A673 (cell line): ENCODE results near the gene MED27. TPM values are rescaled to one million over a fixed set of nuclear protein-coding genes. Genes with fewer than 3 reads are reported as not detected.

Experiments used
- BruUV-seq: library from RNA; stranded (reverse); fragments of 400-500 nt; replicated peaks from 2 replicates; lab custom pipeline; 2021; lab: Mats Ljungman, UMichigan
- CTCF ChIA-PET: fragments of 300-600 bp; sonication (Branson Sonifier 250); formaldehyde crosslinking; loops from one replicate; lab custom pipeline; 2022; ENCODE audit warnings: antibody characterized with exemption; lab: Charles Lee
- POLR2A ChIA-PET: fragments of 300-600 bp; sonication (Branson Sonifier 250); formaldehyde crosslinking; loops from one replicate; lab custom pipeline; 2022; ENCODE audit warnings: antibody characterized with exemption; ENCODE audit not compliant: low non-redundant PET; lab: Charles Lee
- DNase-seq: peaks from one replicate; pipeline ENCODE4 v3.0.0-alpha.2; 2015; ENCODE audit warnings: low spot score
- H3K27ac ChIP-seq: fragments of 200-600 bp; sonication (generic); 2 replicates; pipeline ENCODE4 v1.5.1; 2016; ENCODE audit warnings: mixed run types, low read depth, mild to moderate bottlenecking, mixed read lengths, antibody characterized with exemption, low read length; ENCODE audit not compliant: poor library complexity, severe bottlenecking
- H3K27me3 ChIP-seq: fragments of 200-600 bp; sonication (generic); replicated peaks from 2 replicates; pipeline ENCODE4 v1.6.1; 2017; ENCODE audit warnings: mixed run types, low read depth, mild to moderate bottlenecking, mixed read lengths, antibody characterized with exemption, low read length; ENCODE audit not compliant: insufficient read depth, poor library complexity
- H3K36me3 ChIP-seq: fragments of 200-600 bp; sonication (generic); 2 replicates; pipeline ENCODE4 v1.6.1; 2016; ENCODE audit warnings: mixed run types, mild to moderate bottlenecking, mixed read lengths, antibody characterized with exemption, low read length; ENCODE audit not compliant: insufficient read depth, poor library complexity, severe bottlenecking
- H3K4me1 ChIP-seq: fragments of 200-600 bp; sonication (generic); 2 replicates; pipeline ENCODE4 v1.6.1; 2017; ENCODE audit warnings: mixed run types, mild to moderate bottlenecking, mixed read lengths, antibody characterized with exemption, low read length; ENCODE audit not compliant: insufficient read depth, poor library complexity, severe bottlenecking
- H3K4me3 ChIP-seq: fragments of 200-600 bp; sonication (generic); 2 replicates; pipeline ENCODE4 v1.5.1; 2016; ENCODE audit warnings: low read depth, mixed run types, mild to moderate bottlenecking, mixed read lengths, low read length; ENCODE audit not compliant: poor library complexity, severe bottlenecking
- H3K9me3 ChIP-seq: fragments of 200-600 bp; sonication (generic); 2 replicates; pipeline ENCODE4 v1.6.1; 2016; ENCODE audit warnings: mixed run types, low read depth, mild to moderate bottlenecking, mixed read lengths, antibody characterized with exemption, low read length; ENCODE audit not compliant: poor library complexity, severe bottlenecking
- EZH2 ChIP-seq: fragments of 200-600 bp; sonication (generic); IDR thresholded peaks from 2 replicates; pipeline ENCODE4 v1.6.1; 2017; ENCODE audit warnings: borderline replicate concordance, low read depth, mild to moderate bottlenecking, mixed read lengths, antibody characterized with exemption, low read length; ENCODE audit not compliant: poor library complexity, severe bottlenecking
- intact Hi-C: fragments of 100-400 bp; cut with micrococcal nuclease; formaldehyde crosslinking; loops from one replicate; pipeline ENCODE4 v1.10.0; 2022; ENCODE audit not compliant: unreplicated experiment
- total RNA-seq: library from RNA; stranded (reverse); gene quantifications from 2 replicates; pipeline ENCODE4 v1.2.3, GENCODE V29; 2021
- TF ChIP-seq, protein P1 (sequence below): fragments of 300-800, 200-600 bp; sonication (generic); conservative IDR thresholded peaks from 2 replicates; pipeline ENCODE4 v1.5.1; 2017; ENCODE audit warnings: low read depth, mild to moderate bottlenecking, antibody characterized with exemption, low read length, moderate library complexity, mixed read lengths

Gene MED27
- total RNA-seq, 1 experiment from 2014 or later = 45.4 TPM

DNA sequence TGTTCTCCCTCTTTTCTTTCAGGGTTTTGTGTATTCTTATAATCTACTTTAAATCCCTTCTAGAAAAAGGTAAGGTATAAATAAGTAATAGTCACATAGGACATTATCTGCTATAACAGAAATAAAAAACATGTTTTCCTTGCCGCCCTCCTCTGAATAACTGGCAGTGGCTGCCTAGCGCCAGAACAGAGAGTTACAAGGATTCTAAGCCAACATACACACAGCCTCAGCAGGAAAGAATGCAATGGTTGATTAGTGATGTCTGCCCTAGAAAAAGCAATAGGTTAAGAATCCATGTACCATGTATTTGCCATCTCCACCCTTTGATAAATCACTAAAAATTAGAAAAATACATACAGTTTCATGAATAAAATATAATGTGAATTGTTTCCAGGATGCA lies 4.9 kb downstream of the MED27 start:
- no peaks in the 10 kb centered on the region for H3K27me3 ChIP-seq
- peaks cover 15% of the 10 kb centered on the region for H3K36me3 ChIP-seq
- BruUV-seq = no TSS peak
- H3K4me1 ChIP-seq = peaks cover 9% of the 10 kb centered on the region
- intact Hi-C loops = no loop called here
- ChIA-PET CTCF (no interaction called here), POLR2A (no interaction called here)
- DNase-seq = no peak
- TF ChIP-seq, protein P1, sequence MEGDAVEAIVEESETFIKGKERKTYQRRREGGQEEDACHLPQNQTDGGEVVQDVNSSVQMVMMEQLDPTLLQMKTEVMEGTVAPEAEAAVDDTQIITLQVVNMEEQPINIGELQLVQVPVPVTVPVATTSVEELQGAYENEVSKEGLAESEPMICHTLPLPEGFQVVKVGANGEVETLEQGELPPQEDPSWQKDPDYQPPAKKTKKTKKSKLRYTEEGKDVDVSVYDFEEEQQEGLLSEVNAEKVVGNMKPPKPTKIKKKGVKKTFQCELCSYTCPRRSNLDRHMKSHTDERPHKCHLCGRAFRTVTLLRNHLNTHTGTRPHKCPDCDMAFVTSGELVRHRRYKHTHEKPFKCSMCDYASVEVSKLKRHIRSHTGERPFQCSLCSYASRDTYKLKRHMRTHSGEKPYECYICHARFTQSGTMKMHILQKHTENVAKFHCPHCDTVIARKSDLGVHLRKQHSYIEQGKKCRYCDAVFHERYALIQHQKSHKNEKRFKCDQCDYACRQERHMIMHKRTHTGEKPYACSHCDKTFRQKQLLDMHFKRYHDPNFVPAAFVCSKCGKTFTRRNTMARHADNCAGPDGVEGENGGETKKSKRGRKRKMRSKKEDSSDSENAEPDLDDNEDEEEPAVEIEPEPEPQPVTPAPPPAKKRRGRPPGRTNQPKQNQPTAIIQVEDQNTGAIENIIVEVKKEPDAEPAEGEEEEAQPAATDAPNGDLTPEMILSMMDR = no peak
- no peak for TF ChIP-seq EZH2
- no peaks in the 10 kb centered on the region for H3K9me3 ChIP-seq
- no peak overlapping the region for H3K27ac ChIP-seq
- no peak overlapping the region for H3K4me3 ChIP-seq

DNA sequence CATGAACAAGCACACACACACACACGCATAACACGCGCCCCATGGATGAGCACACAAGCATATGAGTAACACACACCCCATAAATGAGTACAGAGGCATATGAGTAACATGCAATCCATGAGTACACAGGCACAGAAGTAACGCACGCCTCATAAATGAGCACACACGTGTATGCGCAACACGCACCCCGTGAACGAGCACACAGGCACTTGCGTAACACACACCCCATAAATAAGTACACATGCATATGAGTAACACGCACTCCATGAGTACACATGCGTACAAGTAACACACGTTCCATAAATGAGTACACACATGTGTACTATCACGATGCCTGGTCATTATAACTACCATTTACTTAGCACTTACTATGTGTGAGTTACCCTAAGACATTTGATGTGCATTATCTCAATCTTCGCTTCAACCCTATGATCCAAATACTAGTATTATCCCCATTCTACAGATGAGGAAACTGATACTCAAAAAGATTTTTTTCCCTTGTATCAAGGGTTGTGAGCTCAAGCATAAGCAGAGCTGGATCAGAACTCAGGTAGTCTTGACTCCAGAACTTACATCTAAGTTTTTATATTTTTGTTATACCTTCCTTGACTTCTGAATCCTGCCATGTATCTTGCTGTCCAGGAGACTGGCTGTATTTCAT lies 7.7 kb downstream of the MED27 start:
- no TSS peak for BruUV-seq
- Histone ChIP-seq H3K9me3 (no peaks in the 10 kb centered on the region), H3K36me3 (peaks cover 10% of the 10 kb centered on the region), H3K4me3 (no peak overlapping the region), H3K4me1 (no peaks in the 10 kb centered on the region), H3K27ac (no peak overlapping the region), H3K27me3 (no peaks in the 10 kb centered on the region)
- intact Hi-C loops = no loop called here
- ChIA-PET POLR2A (no interaction called here), CTCF (no interaction called here)
- TF ChIP-seq, protein P1 = no peak
- no peak for TF ChIP-seq EZH2
- DNase-seq = no peak

DNA sequence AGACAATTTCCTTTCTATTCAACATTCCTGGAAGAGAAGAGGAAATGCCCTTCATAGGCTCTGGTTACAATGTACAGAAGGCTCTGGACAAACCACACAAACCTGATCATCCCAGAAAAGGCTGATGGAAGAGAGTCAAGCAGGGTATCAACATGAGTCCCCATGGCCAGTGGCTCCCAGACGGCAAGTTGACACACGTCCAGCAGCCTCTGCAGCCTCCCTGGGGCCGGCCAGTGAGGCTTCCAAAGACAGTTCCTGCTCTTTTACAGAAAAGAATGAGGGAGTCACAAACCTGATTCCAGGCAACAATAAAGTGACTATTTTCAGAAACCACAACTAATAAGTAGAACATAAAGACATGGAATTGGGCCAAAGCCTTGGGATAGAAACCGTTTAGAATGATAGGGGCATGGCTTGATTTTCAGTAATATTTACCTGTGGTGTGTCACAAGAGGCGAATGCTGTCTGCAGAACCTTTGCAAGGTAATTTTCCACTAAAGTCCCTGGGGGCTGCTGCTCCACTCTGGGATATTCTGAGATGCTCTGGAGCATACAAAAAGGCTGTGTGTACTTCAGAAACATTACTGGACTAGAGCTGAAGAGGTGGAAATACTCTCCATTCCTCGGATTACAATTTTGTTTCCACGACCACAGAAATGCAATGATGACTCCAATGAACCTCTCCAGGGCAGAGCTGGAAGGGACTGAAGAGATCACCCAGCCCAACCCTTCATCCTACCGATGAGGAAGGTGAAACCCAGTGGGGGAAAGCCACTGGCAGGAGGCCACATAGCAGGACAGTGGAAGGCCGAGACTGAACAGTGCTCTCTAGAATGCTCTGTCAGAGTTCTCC lies 10.4 kb downstream of the MED27 start:
- Histone ChIP-seq H3K36me3 (no peaks in the 10 kb centered on the region), H3K27me3 (no peaks in the 10 kb centered on the region), H3K27ac (no peak overlapping the region), H3K9me3 (no peaks in the 10 kb centered on the region), H3K4me3 (no peak overlapping the region), H3K4me1 (no peaks in the 10 kb centered on the region)
- BruUV-seq = no TSS peak
- ChIA-PET POLR2A (no interaction called here), CTCF (no interaction called here)
- no peak for DNase-seq
- intact Hi-C loops = no loop called here
- TF ChIP-seq, protein P1 = no peak
- no peak for TF ChIP-seq EZH2
